HL-60 (cell line): ENCODE measurements around the gene TSSK6.
A peak's percentile ranks its signal among the peaks of the same experiment; 100 is the strongest.

ENCODE experiments used
- DNase-seq, 2 experiments: peaks; one replicate each; pipeline ENCODE4 v3.0.0-alpha.2; 2010 to 2020; ENCODE audit warnings: low read depth in 1 of 2, low spot score in 1 of 2
- H3K27ac ChIP-seq: fragments of 250-450 bp; sonication (Bioruptor Pico); replicated peaks from 2 replicates; pipeline ENCODE4 v1.5.1; 2020; ENCODE audit warnings: mild to moderate bottlenecking, moderate library complexity
- H3K27me3 ChIP-seq: fragments of 250-450 bp; sonication (Bioruptor Pico); 2 replicates; pipeline ENCODE4 v1.5.1; 2021; ENCODE audit warnings: mild to moderate bottlenecking, moderate library complexity; ENCODE audit not compliant: insufficient read depth, poor library complexity, severe bottlenecking
- H3K4me3 ChIP-seq: replicated peaks from 2 replicates; pipeline ENCODE4 v1.5.1; 2011; ENCODE audit warnings: mild to moderate bottlenecking, control low read depth, low read length; ENCODE audit not compliant: insufficient read depth
- GABPA ChIP-seq: IDR thresholded peaks from 2 replicates; pipeline ENCODE4 v1.6.1; 2012; ENCODE audit warnings: low read depth
- POLR2AphosphoS5 ChIP-seq: IDR thresholded peaks from 2 replicates; pipeline ENCODE4 v1.6.1; 2012; ENCODE audit warnings: low read depth
- SPI1 ChIP-seq: IDR thresholded peaks from 2 replicates; pipeline ENCODE4 v1.6.1; 2012; ENCODE audit warnings: low read depth, mild to moderate bottlenecking, borderline replicate concordance
- TF ChIP-seq, protein P1 (sequence below): IDR thresholded peaks from 2 replicates; pipeline ENCODE4 v1.6.1; 2012; ENCODE audit warnings: low read depth; ENCODE audit not compliant: insufficient replicate concordance
- TF ChIP-seq, protein P2 (sequence below): IDR thresholded peaks from one replicate; pipeline ENCODE4 v1.5.1; 2011; ENCODE audit warnings: low read length, control low read depth, inconsistent platforms; ENCODE audit not compliant: insufficient read depth

The TSSK6 gene

DNA sequence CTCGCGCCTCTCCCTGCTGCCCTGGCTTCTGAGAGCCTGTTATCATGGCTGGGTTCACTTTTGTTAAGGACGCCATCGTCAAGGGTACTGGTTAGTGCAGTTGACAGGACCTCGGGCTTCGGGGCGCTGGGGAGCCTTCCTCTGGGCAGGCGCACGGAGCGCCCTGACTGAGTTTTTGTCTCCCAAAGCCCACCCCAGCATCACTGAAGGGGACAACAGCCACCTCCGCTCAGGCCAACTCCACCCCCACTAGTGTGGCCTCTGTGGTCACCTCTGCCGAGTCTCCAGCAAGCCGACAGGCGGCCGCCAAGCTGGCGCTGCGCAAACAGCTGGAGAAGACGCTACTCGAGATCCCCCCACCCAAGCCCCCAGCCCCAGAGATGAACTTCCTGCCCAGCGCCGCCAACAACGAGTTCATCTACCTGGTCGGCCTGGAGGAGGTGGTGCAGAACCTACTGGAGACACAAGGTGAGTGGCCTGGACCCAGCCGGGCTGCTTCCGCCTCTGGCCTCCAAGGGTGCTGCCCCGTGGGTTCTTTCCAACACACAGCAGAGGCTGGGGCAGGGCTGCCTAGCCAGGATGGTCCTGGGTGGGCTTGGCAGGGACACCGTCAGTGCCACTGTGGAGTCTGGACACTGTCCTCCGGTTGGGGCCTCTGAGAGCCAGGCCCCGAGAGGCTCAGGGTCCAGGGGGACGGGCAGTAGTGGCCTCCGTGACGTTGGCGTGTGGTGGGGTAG, 16.9 kb downstream of the TSSK6 start:
- peak; percentile 40; the same call in 1 of the 2 replicates for TF ChIP-seq POLR2AphosphoS5
- TF ChIP-seq, protein P1, sequence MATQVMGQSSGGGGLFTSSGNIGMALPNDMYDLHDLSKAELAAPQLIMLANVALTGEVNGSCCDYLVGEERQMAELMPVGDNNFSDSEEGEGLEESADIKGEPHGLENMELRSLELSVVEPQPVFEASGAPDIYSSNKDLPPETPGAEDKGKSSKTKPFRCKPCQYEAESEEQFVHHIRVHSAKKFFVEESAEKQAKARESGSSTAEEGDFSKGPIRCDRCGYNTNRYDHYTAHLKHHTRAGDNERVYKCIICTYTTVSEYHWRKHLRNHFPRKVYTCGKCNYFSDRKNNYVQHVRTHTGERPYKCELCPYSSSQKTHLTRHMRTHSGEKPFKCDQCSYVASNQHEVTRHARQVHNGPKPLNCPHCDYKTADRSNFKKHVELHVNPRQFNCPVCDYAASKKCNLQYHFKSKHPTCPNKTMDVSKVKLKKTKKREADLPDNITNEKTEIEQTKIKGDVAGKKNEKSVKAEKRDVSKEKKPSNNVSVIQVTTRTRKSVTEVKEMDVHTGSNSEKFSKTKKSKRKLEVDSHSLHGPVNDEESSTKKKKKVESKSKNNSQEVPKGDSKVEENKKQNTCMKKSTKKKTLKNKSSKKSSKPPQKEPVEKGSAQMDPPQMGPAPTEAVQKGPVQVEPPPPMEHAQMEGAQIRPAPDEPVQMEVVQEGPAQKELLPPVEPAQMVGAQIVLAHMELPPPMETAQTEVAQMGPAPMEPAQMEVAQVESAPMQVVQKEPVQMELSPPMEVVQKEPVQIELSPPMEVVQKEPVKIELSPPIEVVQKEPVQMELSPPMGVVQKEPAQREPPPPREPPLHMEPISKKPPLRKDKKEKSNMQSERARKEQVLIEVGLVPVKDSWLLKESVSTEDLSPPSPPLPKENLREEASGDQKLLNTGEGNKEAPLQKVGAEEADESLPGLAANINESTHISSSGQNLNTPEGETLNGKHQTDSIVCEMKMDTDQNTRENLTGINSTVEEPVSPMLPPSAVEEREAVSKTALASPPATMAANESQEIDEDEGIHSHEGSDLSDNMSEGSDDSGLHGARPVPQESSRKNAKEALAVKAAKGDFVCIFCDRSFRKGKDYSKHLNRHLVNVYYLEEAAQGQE: no peak

DNA sequence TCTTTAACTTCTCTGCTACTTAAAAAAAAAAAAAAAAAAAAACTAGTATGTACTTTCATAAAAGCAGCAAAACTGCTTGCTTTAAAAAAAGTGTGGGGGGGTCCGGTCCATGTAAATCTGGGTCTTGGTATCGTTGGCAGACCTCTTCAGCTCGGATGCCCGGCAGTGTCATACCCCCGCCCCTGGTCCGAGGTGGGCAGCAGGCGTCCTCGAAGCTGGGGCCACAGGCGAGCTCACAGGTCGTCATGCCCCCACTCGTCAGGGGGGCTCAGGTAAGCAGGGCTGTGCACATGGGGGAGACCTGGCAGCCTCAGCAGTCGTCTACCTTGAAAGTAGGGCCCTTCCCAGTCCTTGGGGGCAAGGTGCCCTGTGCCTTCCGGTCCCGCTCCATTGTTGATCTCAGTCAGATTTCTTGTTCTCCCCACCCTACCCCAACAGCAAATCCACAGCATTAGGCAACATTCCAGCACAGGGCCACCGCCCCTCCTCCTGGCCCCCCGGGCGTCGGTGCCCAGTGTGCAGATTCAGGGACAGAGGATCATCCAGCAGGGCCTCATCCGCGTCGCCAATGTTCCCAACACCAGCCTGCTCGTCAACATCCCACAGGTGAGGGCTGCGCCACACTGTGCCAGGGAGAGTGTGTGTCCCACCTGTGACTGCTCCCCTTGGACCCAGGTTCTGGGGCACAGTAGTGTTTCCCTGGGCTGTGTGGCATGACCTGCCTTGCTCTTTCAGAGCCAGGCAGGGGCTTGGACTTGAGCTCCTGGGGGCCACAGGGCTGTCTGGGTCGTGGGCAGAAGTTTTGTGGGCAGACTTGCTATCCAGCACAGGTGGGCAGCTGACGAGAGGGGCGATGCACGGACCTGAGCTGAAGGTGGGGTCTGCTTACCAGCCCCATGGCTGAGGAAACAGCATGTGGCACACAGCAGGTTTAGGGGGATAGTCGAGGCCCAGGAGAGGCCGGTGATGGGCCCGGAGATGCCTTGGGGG, 19.4 kb downstream of the TSSK6 start:
- Histone ChIP-seq H3K4me3 (no peak overlapping the region), H3K27me3 (no peaks in the 10 kb centered on the region)

More for the DNA sequence above, 16.9 kb downstream of the TSSK6 start:
- Histone ChIP-seq H3K27me3 (no peaks in the 10 kb centered on the region), H3K4me3 (no peak overlapping the region), H3K27ac (no peak overlapping the region)
- DNase-seq: no peak

DNA sequence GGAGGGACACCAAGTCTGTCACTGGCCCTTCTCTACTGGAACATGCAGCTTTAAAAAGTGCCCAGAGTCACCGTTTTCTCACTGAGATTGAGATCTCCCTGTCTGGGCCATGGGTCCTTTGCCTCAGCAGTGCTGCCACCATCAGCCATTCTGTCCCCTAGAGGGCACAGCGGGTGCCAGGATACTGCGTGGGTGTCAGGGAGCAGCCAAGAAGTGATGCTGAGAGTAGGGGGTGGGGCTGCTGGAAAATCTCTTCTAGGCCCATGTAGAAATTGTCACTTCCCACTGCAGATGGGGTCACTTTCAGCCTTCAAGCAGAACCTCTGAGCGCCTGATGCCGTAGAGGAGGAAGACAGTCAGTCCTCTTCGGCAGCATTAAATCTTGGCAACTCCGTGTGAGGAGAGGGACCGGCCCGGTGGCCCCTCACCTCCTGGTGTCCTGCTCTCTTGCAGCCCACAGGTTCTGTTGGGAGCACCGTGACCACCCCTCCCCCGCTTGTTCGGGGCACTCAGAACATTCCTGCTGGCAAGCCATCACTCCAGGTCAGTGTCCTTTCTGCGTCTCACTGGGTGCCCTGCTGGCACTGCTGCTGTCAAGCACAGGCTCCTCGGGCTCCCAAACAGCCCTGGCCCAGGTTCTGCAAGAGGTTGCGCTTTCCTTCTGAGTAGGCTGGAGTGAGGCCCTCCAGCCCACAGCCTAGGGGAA, 21.4 kb downstream of the TSSK6 start:
- no peaks in the 10 kb centered on the region for H3K27me3 ChIP-seq
- no peak for TF ChIP-seq SPI1
- no peak for TF ChIP-seq POLR2AphosphoS5
- TF ChIP-seq, protein P2, sequence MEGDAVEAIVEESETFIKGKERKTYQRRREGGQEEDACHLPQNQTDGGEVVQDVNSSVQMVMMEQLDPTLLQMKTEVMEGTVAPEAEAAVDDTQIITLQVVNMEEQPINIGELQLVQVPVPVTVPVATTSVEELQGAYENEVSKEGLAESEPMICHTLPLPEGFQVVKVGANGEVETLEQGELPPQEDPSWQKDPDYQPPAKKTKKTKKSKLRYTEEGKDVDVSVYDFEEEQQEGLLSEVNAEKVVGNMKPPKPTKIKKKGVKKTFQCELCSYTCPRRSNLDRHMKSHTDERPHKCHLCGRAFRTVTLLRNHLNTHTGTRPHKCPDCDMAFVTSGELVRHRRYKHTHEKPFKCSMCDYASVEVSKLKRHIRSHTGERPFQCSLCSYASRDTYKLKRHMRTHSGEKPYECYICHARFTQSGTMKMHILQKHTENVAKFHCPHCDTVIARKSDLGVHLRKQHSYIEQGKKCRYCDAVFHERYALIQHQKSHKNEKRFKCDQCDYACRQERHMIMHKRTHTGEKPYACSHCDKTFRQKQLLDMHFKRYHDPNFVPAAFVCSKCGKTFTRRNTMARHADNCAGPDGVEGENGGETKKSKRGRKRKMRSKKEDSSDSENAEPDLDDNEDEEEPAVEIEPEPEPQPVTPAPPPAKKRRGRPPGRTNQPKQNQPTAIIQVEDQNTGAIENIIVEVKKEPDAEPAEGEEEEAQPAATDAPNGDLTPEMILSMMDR: no peak
- TF ChIP-seq, protein P1: no peak
- no peak for TF ChIP-seq GABPA
- H3K27ac ChIP-seq: no peak overlapping the region
- no peak overlapping the region for H3K4me3 ChIP-seq
- DNase-seq: no peak

More for the DNA sequence above, 19.4 kb downstream of the TSSK6 start:
- TF ChIP-seq, protein P2: no peak
- TF ChIP-seq GABPA (no peak), SPI1 (no peak), POLR2AphosphoS5 (no peak)
- TF ChIP-seq, protein P1: no peak
- no peak overlapping the region for H3K27ac ChIP-seq
- no peak for DNase-seq
